H9 (cell line): ENCODE data around the gene C7orf57. TPM values are rescaled to one million over a fixed set of nuclear protein-coding genes. Genes with fewer than 3 reads are reported as not detected.

Source experiments
- DNase-seq: peaks from one replicate; pipeline ENCODE4 v3.0.0-alpha.2; 2017
- H2AFZ ChIP-seq: one replicate; pipeline ENCODE4 v1.6.1; 2013; ENCODE audit warnings: mild to moderate bottlenecking, low read length, control low read depth, moderate library complexity
- H2AK5ac ChIP-seq: 2 replicates; pipeline ENCODE4 v1.6.1; 2013; ENCODE audit warnings: low read length, control low read depth, mixed read lengths; ENCODE audit not compliant: insufficient read length
- H2BK120ac ChIP-seq: one replicate; pipeline ENCODE4 v1.6.1; 2013; ENCODE audit warnings: low read depth, mild to moderate bottlenecking, low read length, control low read depth, inconsistent platforms; ENCODE audit not compliant: poor library complexity, severe bottlenecking
- H2BK12ac ChIP-seq: 2 replicates; pipeline ENCODE4 v1.6.1; 2013; ENCODE audit warnings: low read length, control low read depth, mixed read lengths, low read depth; ENCODE audit not compliant: insufficient read length
- H2BK15ac ChIP-seq: 2 replicates; pipeline ENCODE4 v1.6.1; 2013; ENCODE audit warnings: low read depth, low read length, control low read depth
- H2BK20ac ChIP-seq: one replicate; pipeline ENCODE4 v1.6.1; 2013; ENCODE audit warnings: low read depth, mild to moderate bottlenecking, low read length, control low read depth, inconsistent platforms; ENCODE audit not compliant: poor library complexity, severe bottlenecking
- H2BK5ac ChIP-seq: 2 replicates; pipeline ENCODE4 v1.6.1; 2013; ENCODE audit warnings: low read length, control low read depth, mixed read lengths; ENCODE audit not compliant: insufficient read length
- H3K14ac ChIP-seq: 2 replicates; pipeline ENCODE4 v1.6.1; 2013; ENCODE audit warnings: low read length, control low read depth; ENCODE audit not compliant: insufficient read depth
- H3K18ac ChIP-seq: 2 replicates; pipeline ENCODE4 v1.6.1; 2013; ENCODE audit warnings: low read depth, mild to moderate bottlenecking, mixed read lengths, low read length, control low read depth; ENCODE audit not compliant: insufficient read length
- H3K23ac ChIP-seq: 2 replicates; pipeline ENCODE4 v1.6.1; 2013; ENCODE audit warnings: low read length, control low read depth, mixed read lengths, low read depth; ENCODE audit not compliant: insufficient read length
- H3K23me2 ChIP-seq: 2 replicates; pipeline ENCODE4 v1.6.1; 2013; ENCODE audit warnings: low read depth, mild to moderate bottlenecking, mixed read lengths, low read length, control low read depth; ENCODE audit not compliant: insufficient read length, poor library complexity, severe bottlenecking
- H3K27ac ChIP-seq: 2 replicates; pipeline ENCODE4 v1.5.1; 2013; ENCODE audit warnings: low read length, control low read depth, mixed read lengths, low read depth; ENCODE audit not compliant: insufficient read length
- H3K27me3 ChIP-seq: 2 replicates; pipeline ENCODE4 v1.6.1; 2013; ENCODE audit warnings: low read length, control low read depth, inconsistent platforms; ENCODE audit not compliant: insufficient read depth
- H3K4ac ChIP-seq: 2 replicates; pipeline ENCODE4 v1.6.1; 2013; ENCODE audit warnings: low read depth, mild to moderate bottlenecking, control low read depth, inconsistent platforms, low read length, moderate library complexity
- H3K4me1 ChIP-seq: 2 replicates; pipeline ENCODE4 v1.6.1; 2013; ENCODE audit warnings: low read length, control low read depth, inconsistent platforms; ENCODE audit not compliant: insufficient read depth
- H3K4me2 ChIP-seq: 2 replicates; pipeline ENCODE4 v1.6.1; 2013; ENCODE audit warnings: low read length, control low read depth, mixed read lengths; ENCODE audit not compliant: insufficient read length, insufficient read depth
- H3K56ac ChIP-seq: 2 replicates; pipeline ENCODE4 v1.6.1; 2013; ENCODE audit warnings: low read depth, mild to moderate bottlenecking, mixed read lengths, low read length, control low read depth; ENCODE audit not compliant: insufficient read length
- H3K79me1 ChIP-seq: 2 replicates; pipeline ENCODE4 v1.6.1; 2013; ENCODE audit warnings: low read depth, mild to moderate bottlenecking, moderate library complexity, low read length, control low read depth, inconsistent platforms; ENCODE audit not compliant: insufficient read depth, poor library complexity, severe bottlenecking
- H3K79me2 ChIP-seq: 2 replicates; pipeline ENCODE4 v1.6.1; 2013; ENCODE audit warnings: low read length, control low read depth, inconsistent platforms; ENCODE audit not compliant: insufficient read depth
- H3K9ac ChIP-seq: 2 replicates; pipeline ENCODE4 v1.6.1; 2013; ENCODE audit warnings: low read length, control low read depth, mixed read lengths; ENCODE audit not compliant: insufficient read length; ENCODE audit errors: extremely low read depth
- H3K9me3 ChIP-seq: one replicate; pipeline ENCODE4 v1.6.1; 2013; ENCODE audit warnings: low read depth, low read length, inconsistent platforms; ENCODE audit not compliant: control insufficient read depth
- H3T11ph ChIP-seq: one replicate; pipeline ENCODE4 v1.6.1; 2013; ENCODE audit warnings: mild to moderate bottlenecking, low read length, control low read depth, inconsistent platforms
- H4K20me1 ChIP-seq: one replicate; pipeline ENCODE4 v1.6.1; 2013; ENCODE audit not compliant: control insufficient read depth, insufficient read length, insufficient read depth
- H4K5ac ChIP-seq: 2 replicates; pipeline ENCODE4 v1.6.1; 2013; ENCODE audit warnings: low read depth, mild to moderate bottlenecking, mixed read lengths, low read length, control low read depth; ENCODE audit not compliant: insufficient read length
- H4K8ac ChIP-seq: replicated peaks from 2 replicates; pipeline ENCODE4 v1.6.1; 2013; ENCODE audit warnings: low read length, control low read depth, mixed read lengths, low read depth; ENCODE audit not compliant: insufficient read length
- H4K91ac ChIP-seq: 2 replicates; pipeline ENCODE4 v1.6.1; 2013; ENCODE audit warnings: low read depth, mild to moderate bottlenecking, moderate library complexity, mixed read lengths, low read length, control low read depth; ENCODE audit not compliant: insufficient read length
- H3K27ac Mint-ChIP-seq, 3 experiments: 2 replicates in 2 of 3; 3 replicates in 1 of 3; pipeline ENCODE4 v1.8.0; 2020 to 2021; ENCODE audit warnings: mixed read lengths in 3 of 3, mild to moderate bottlenecking in 1 of 3, moderate library complexity in 1 of 3
- H3K27me3 Mint-ChIP-seq: 2 replicates; pipeline ENCODE4 v1.8.0; 2021; ENCODE audit warnings: low read depth, mild to moderate bottlenecking, moderate library complexity, mixed read lengths
- H3K36me3 Mint-ChIP-seq, 3 experiments: 2 replicates in 2 of 3; 3 replicates in 1 of 3; pipeline ENCODE4 v1.8.0; 2020 to 2021; ENCODE audit warnings: low read depth in 3 of 3, mixed read lengths in 3 of 3; ENCODE audit not compliant: insufficient read depth in 1 of 3
- H3K4me1 Mint-ChIP-seq, 2 experiments: 2 replicates each; pipeline ENCODE4 v1.8.0; 2020; ENCODE audit warnings: mixed read lengths in 2 of 2
- H3K4me3 Mint-ChIP-seq, 2 experiments: 2 replicates in 1 of 2; 3 replicates in 1 of 2; pipeline ENCODE4 v1.8.0; 2020 to 2021; ENCODE audit warnings: mild to moderate bottlenecking in 2 of 2, mixed read lengths in 2 of 2, moderate library complexity in 1 of 2
- H3K9me3 Mint-ChIP-seq, 2 experiments: 2 replicates in 1 of 2; 3 replicates in 1 of 2; pipeline ENCODE4 v1.8.0; 2020; ENCODE audit warnings: mild to moderate bottlenecking in 2 of 2, mixed read lengths in 2 of 2, moderate library complexity in 1 of 2
- CTCF ChIP-seq: fragments of 200-600 bp; sonication (generic); conservative IDR thresholded peaks from 3 replicates; pipeline ENCODE4 v1.8.0; 2021; ENCODE audit warnings: antibody characterized with exemption, mild to moderate bottlenecking
- WGBS: extraction: QIAGEN DNeasy Blood & Tissue Kit; methylation state at CpG from one replicate; pipeline ENCODE4 v1.1.7; 2013; ENCODE audit warnings: missing lambda C conversion rate, low lambda C conversion rate, mixed read lengths; ENCODE audit not compliant: insufficient read length; ENCODE audit errors: extremely low coverage; 5-methylcytosine and 5-hydroxymethylcytosine counted together
- total RNA-seq: library from RNA; stranded (reverse); gene quantifications from 2 replicates; pipeline ENCODE4 v1.2.1, GENCODE V29; 2021

C7orf57 gene
- total RNA-seq, 1 experiment from 2014 or later, result not detected

GRCh38 chr7:48077423-48077822 lies 42.1 kb downstream of the C7orf57 start:
- Histone ChIP-seq H3K79me2 (no peaks in the 10 kb centered on the region), H3K23me2 (no peaks in the 10 kb centered on the region), H3K4me2 (no peak overlapping the region), H4K91ac (no peak overlapping the region), H3K18ac (no peak overlapping the region), H3K23ac (no peak overlapping the region), H4K8ac (no peak overlapping the region), H4K5ac (no peak overlapping the region), H2BK12ac (no peak overlapping the region), H3K27ac (no peak overlapping the region), H3K14ac (no peak overlapping the region), H3T11ph (no peak overlapping the region), H2AFZ (no peak overlapping the region), H3K79me1 (no peaks in the 10 kb centered on the region), H3K9ac (no peak overlapping the region), H2BK5ac (no peak overlapping the region), H3K4me1 (no peaks in the 10 kb centered on the region; the same call in 1 of the 2 replicates), H3K56ac (no peak overlapping the region), H3K27me3 (no peaks in the 10 kb centered on the region), H2BK15ac (no peak overlapping the region), H3K4ac (no peak overlapping the region), H3K9me3 (no peaks in the 10 kb centered on the region), H4K20me1 (no peaks in the 10 kb centered on the region), H2AK5ac (no peak overlapping the region), H2BK120ac (no peak overlapping the region), H2BK20ac (no peak overlapping the region)
- no peak for DNase-seq
- H3K4me3 Mint-ChIP-seq, result no peak overlapping the region
- TF ChIP-seq CTCF, result no peak
- H3K4me1 Mint-ChIP-seq, result peaks cover 1 to 6% of the 10 kb centered on the region in 2 experiments; a peak in 3 of 4 replicates
- WGBS, result no CpG with 5 or more reads among the region's 1 CpG
- H3K36me3 Mint-ChIP-seq, result peaks cover 0 to 13% (median 0%) of the 10 kb centered on the region in 3 experiments; a peak in 2 of 7 replicates
- H3K27ac Mint-ChIP-seq, result no peak overlapping the region; a peak in 1 of 7 replicates
- H3K9me3 Mint-ChIP-seq, result no peaks in the 10 kb centered on the region; a peak in 2 of 5 replicates
- no peaks in the 10 kb centered on the region for H3K27me3 Mint-ChIP-seq
